Colonic mucosa (tissue), 4 donors: ENCODE measurements around the gene STAP2. TPM values are rescaled to one million over a fixed set of nuclear protein-coding genes. Genes with fewer than 3 reads are reported as not detected.
"Not testable (repeated sequence)": the region's sequence is repeated elsewhere in the genome, so short reads cannot be mapped to it uniquely, and the experiment has no call there.

ENCODE experiments used
- DNase-seq: peaks from one replicate; pipeline ENCODE4 v3.0.0-alpha.2; 2020
- H3K27ac ChIP-seq: fragments of 200-600 bp; one replicate; pipeline ENCODE4 v1.8.0; 2021
- H3K27me3 ChIP-seq: fragments of 200-600 bp; one replicate; pipeline ENCODE4 v1.8.0; 2021
- H3K36me3 ChIP-seq: fragments of 200-600 bp; one replicate; pipeline ENCODE4 v1.8.0; 2021
- H3K4me1 ChIP-seq: fragments of 200-600 bp; one replicate; pipeline ENCODE4 v1.8.0; 2021; ENCODE audit warnings: mild to moderate bottlenecking
- H3K4me3 ChIP-seq: fragments of 200-600 bp; one replicate; pipeline ENCODE4 v1.8.0; 2021
- H3K9ac ChIP-seq, 2 donors: one replicate each; pipeline ENCODE4 v1.7.0; 2013; ENCODE audit warnings: control low read depth in 2 of 2, low read depth in 2 of 2, low read length in 2 of 2
- H3K9me3 ChIP-seq: fragments of 200-600 bp; one replicate; pipeline ENCODE4 v1.8.0; 2021
- CTCF ChIP-seq: fragments of 200-600 bp; IDR thresholded peaks from one replicate; pipeline ENCODE4 v1.8.0; 2022; ENCODE audit warnings: antibody characterized with exemption, mild to moderate bottlenecking
- intact Hi-C: fragments of 100-400 bp; cut with DNase I; formaldehyde crosslinking; loops from one replicate; pipeline ENCODE4 v1.14.1; 2022
- total RNA-seq, 2 donors: library from RNA; stranded (reverse); fragmentation: NEBNext Ultra II Directional in 1 of 2; extraction: Animal tissue kit (Norgen Biotek cat#: 25700) in 1 of 2; gene quantifications; one replicate each; pipeline ENCODE4 v1.2.1, GENCODE V29; 2021
- donor health status: healthy.
- donor health status: DM: no; HTN: no; CAD: no.
- donor health status: DM: no; HTN: no; CAD: no.

Gene STAP2
- total RNA-seq, 2 donors from 2014 or later: 197 to 218 TPM

GRCh38 chr19:4329858-4330257 is 8.8 kb downstream of the STAP2 start:
- Histone ChIP-seq H3K9me3 (no peaks in the 10 kb centered on the region), H3K27me3 (no peaks in the 10 kb centered on the region), H3K36me3 (no peaks in the 10 kb centered on the region), H3K4me1 (no peaks in the 10 kb centered on the region), H3K4me3 (no peak overlapping the region), H3K9ac (no peak overlapping the region), H3K27ac (no peak overlapping the region)
- no peak for DNase-seq
- intact Hi-C loops: no loop called here
- TF ChIP-seq CTCF: no peak

GRCh38 chr19:4328991-4329681 is 9.5 kb downstream of the STAP2 start:
- H3K4me1 ChIP-seq, H3K27me3 ChIP-seq, H3K9me3 ChIP-seq, H3K9ac ChIP-seq, H3K36me3 ChIP-seq, intact Hi-C loops, H3K27ac ChIP-seq, DNase-seq: not testable (repeated sequence)
- H3K4me3 ChIP-seq: peak overlapping the region; percentile 16

GRCh38 chr19:4328243-4328990 is 10.2 kb downstream of the STAP2 start:
- intact Hi-C loops: no loop called here
- no peak for TF ChIP-seq CTCF
- H3K9ac ChIP-seq: no peak overlapping the region
- H3K27ac ChIP-seq: no peak overlapping the region
- H3K4me3 ChIP-seq: peak overlapping the region; percentile 16
- DNase-seq: peak; percentile 94
- no peaks in the 10 kb centered on the region for H3K27me3 ChIP-seq
- H3K9me3 ChIP-seq: no peaks in the 10 kb centered on the region
- no peaks in the 10 kb centered on the region for H3K4me1 ChIP-seq
- no peaks in the 10 kb centered on the region for H3K36me3 ChIP-seq

GRCh38 chr19:4327877-4328242 is 10.8 kb downstream of the STAP2 start:
- no peaks in the 10 kb centered on the region for H3K27me3 ChIP-seq
- intact Hi-C loops: no loop called here
- H3K27ac ChIP-seq: no peak overlapping the region
- H3K36me3 ChIP-seq: no peaks in the 10 kb centered on the region
- no peaks in the 10 kb centered on the region for H3K4me1 ChIP-seq
- H3K4me3 ChIP-seq: no peak overlapping the region
- H3K9ac ChIP-seq: no peak overlapping the region
- no peak for TF ChIP-seq CTCF
- DNase-seq: no peak
- no peaks in the 10 kb centered on the region for H3K9me3 ChIP-seq

- DNase-seq: peak; percentile 78
These were observed 11.3 kb downstream of the STAP2 start for GRCh38 chr19:4327252-4327876.

More at GRCh38 chr19:4327252-4327876, 11.3 kb downstream of the STAP2 start:
- Histone ChIP-seq H3K27me3 (no peaks in the 10 kb centered on the region), H3K27ac (no peak overlapping the region), H3K9me3 (no peaks in the 10 kb centered on the region), H3K36me3 (no peaks in the 10 kb centered on the region), H3K4me3 (no peak overlapping the region), H3K4me1 (no peaks in the 10 kb centered on the region), H3K9ac (no peak overlapping the region)
- no peak for TF ChIP-seq CTCF
- intact Hi-C loops: no loop called here
